ENCODE measurements around the gene PRDM12.
A peak's percentile ranks its signal among the peaks of the same experiment; 100 is the strongest.

DNA sequence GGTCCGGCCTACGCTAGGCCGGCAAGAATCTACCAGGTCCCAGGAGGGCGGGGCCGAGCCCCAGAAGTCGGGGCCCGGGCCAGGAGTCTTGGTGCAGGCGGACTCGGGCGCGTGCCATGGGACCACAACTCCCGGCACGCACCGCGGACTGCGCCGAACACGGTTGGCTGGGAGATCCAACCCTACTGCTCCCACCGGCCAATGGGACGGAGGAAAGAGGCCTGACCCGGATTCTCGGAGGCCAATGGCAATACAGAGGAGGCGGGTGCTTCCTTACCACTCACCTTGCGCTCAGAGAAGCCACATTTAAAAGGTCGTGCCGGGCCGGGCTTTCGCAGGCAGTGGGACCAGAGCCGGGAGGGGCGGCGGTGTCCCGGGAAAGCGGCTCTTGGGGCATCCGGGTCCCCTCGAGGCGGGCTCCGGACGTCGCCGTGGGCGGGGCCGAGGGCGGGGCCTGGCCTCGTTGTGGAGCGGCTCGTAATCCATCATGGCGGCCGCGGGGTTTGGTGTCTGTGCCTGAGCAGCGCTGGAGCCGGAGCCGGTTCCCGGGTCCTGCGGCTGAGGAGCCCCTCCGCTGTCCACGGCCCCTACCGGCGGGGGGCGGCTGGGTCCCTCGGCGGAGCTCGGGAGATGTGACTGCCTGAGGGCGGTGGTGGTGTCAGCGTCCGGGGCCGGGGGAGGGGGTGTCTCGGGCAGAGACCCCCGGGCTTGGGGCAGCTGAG, 48.3 kb downstream of the PRDM12 start:
- TF ChIP-seq, protein P1, sequence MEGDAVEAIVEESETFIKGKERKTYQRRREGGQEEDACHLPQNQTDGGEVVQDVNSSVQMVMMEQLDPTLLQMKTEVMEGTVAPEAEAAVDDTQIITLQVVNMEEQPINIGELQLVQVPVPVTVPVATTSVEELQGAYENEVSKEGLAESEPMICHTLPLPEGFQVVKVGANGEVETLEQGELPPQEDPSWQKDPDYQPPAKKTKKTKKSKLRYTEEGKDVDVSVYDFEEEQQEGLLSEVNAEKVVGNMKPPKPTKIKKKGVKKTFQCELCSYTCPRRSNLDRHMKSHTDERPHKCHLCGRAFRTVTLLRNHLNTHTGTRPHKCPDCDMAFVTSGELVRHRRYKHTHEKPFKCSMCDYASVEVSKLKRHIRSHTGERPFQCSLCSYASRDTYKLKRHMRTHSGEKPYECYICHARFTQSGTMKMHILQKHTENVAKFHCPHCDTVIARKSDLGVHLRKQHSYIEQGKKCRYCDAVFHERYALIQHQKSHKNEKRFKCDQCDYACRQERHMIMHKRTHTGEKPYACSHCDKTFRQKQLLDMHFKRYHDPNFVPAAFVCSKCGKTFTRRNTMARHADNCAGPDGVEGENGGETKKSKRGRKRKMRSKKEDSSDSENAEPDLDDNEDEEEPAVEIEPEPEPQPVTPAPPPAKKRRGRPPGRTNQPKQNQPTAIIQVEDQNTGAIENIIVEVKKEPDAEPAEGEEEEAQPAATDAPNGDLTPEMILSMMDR (IDR thresholded peaks at IDR 0.05 in 4 of 5, conservative IDR thresholded peaks at IDR 0.05 in 1 of 5) = peak in 1 of 5 experiments; percentile 25
- TF ChIP-seq POLR2A (IDR thresholded peaks at IDR 0.05) = peak; percentile 56 to 85
